Muscle layer of duodenum (tissue), 2 donors: Measurements from ENCODE around the gene ILDR2.

Experiments
- H3K27ac ChIP-seq: one replicate; pipeline ENCODE4 v1.7.0; 2013; ENCODE audit warnings: mild to moderate bottlenecking, low read length
- H3K27me3 ChIP-seq: one replicate; pipeline ENCODE4 v1.7.0; 2013; ENCODE audit warnings: low read depth, mild to moderate bottlenecking, control low read depth, low read length
- H3K36me3 ChIP-seq, 2 donors: one replicate each; pipeline ENCODE4 v1.7.0; 2013; ENCODE audit warnings: low read length in 2 of 2, control low read depth in 1 of 2, mild to moderate bottlenecking in 1 of 2; ENCODE audit not compliant: insufficient read depth in 2 of 2, control insufficient read depth in 1 of 2
- H3K4me1 ChIP-seq, 2 donors: one replicate each; pipeline ENCODE4 v1.7.0; 2013; ENCODE audit warnings: low read length in 2 of 2, mild to moderate bottlenecking in 2 of 2, control low read depth in 1 of 2, moderate library complexity in 1 of 2; ENCODE audit not compliant: insufficient read depth in 2 of 2, control insufficient read depth in 1 of 2
- H3K4me3 ChIP-seq, 2 donors: one replicate each; pipeline ENCODE4 v1.7.0; 2013; ENCODE audit warnings: low read length in 2 of 2, low read depth in 1 of 2, mild to moderate bottlenecking in 1 of 2
- H3K9me3 ChIP-seq, 2 donors: one replicate each; pipeline ENCODE4 v1.7.0; 2013; ENCODE audit warnings: low read length in 2 of 2, control low read depth in 1 of 2, mild to moderate bottlenecking in 1 of 2; ENCODE audit not compliant: control insufficient read depth in 1 of 2
- donor health status: healthy.

ILDR2 gene

GRCh38 chr1:166905136-166905535 is 70.2 kb downstream of the ILDR2 start:
- peaks cover 0 to 7% of the 10 kb centered on the region in 2 donors for H3K4me1 ChIP-seq
- no peak overlapping the region for H3K27ac ChIP-seq
- H3K36me3 ChIP-seq, result no peaks in the 10 kb centered on the region

GRCh38 chr1:166903232-166903631 is 72.1 kb downstream of the ILDR2 start:
- Histone ChIP-seq H3K27me3 (no peaks in the 10 kb centered on the region), H3K4me3 (no peak overlapping the region), H3K27ac (no peak overlapping the region), H3K4me1 (peaks cover 0 to 7% of the 10 kb centered on the region in 2 donors), H3K36me3 (no peaks in the 10 kb centered on the region), H3K9me3 (no peaks in the 10 kb centered on the region)

More at GRCh38 chr1:166905136-166905535, 70.2 kb downstream of the ILDR2 start:
- no peak overlapping the region for H3K4me3 ChIP-seq
- H3K9me3 ChIP-seq, result no peaks in the 10 kb centered on the region
- H3K27me3 ChIP-seq, result no peaks in the 10 kb centered on the region

GRCh38 chr1:166902279-166902678 is 73.1 kb downstream of the ILDR2 start:
- H3K4me1 ChIP-seq, result peaks cover 0 to 7% of the 10 kb centered on the region in 2 donors
- no peak overlapping the region for H3K4me3 ChIP-seq
- H3K27me3 ChIP-seq, result no peaks in the 10 kb centered on the region
- no peak overlapping the region for H3K27ac ChIP-seq
- H3K9me3 ChIP-seq, result peaks cover 0 to 3% of the 10 kb centered on the region in 2 donors
- no peaks in the 10 kb centered on the region for H3K36me3 ChIP-seq

GRCh38 chr1:166900987-166901386 is 74.4 kb downstream of the ILDR2 start:
- H3K4me1 ChIP-seq, result peaks cover 0 to 7% of the 10 kb centered on the region in 2 donors
- no peak overlapping the region for H3K27ac ChIP-seq
- peaks cover 0 to 3% of the 10 kb centered on the region in 2 donors for H3K9me3 ChIP-seq
- no peaks in the 10 kb centered on the region for H3K36me3 ChIP-seq
- no peak overlapping the region for H3K4me3 ChIP-seq
- no peaks in the 10 kb centered on the region for H3K27me3 ChIP-seq

- peaks cover 0 to 3% of the 10 kb centered on the region in 2 donors for H3K9me3 ChIP-seq
- H3K36me3 ChIP-seq, result no peaks in the 10 kb centered on the region
- no peak overlapping the region for H3K4me3 ChIP-seq
- H3K27me3 ChIP-seq, result no peaks in the 10 kb centered on the region
- H3K27ac ChIP-seq, result no peak overlapping the region
- peaks cover 0 to 7% of the 10 kb centered on the region in 2 donors for H3K4me1 ChIP-seq
Observed at GRCh38 chr1:166899769-166900168, 75.6 kb downstream of the ILDR2 start.

GRCh38 chr1:166895766-166896165 is 79.6 kb downstream of the ILDR2 start:
- no peak overlapping the region for H3K4me3 ChIP-seq
- H3K27ac ChIP-seq, result no peak overlapping the region
- no peaks in the 10 kb centered on the region for H3K36me3 ChIP-seq
- peaks cover 0 to under 1% of the 10 kb centered on the region in 2 donors for H3K4me1 ChIP-seq
- peaks cover 0 to 3% of the 10 kb centered on the region in 2 donors for H3K9me3 ChIP-seq
- no peaks in the 10 kb centered on the region for H3K27me3 ChIP-seq

- Histone ChIP-seq H3K4me3 (no peak overlapping the region), H3K36me3 (no peaks in the 10 kb centered on the region), H3K27me3 (peaks cover 3% of the 10 kb centered on the region), H3K9me3 (no peaks in the 10 kb centered on the region), H3K27ac (no peak overlapping the region), H3K4me1 (no peaks in the 10 kb centered on the region)
Observed at GRCh38 chr1:166889776-166890175, 85.6 kb downstream of the ILDR2 start.

GRCh38 chr1:166888373-166889111 is 86.8 kb downstream of the ILDR2 start:
- Histone ChIP-seq H3K9me3 (no peaks in the 10 kb centered on the region), H3K4me1 (peaks cover 0 to 6% of the 10 kb centered on the region in 2 donors), H3K27ac (no peak overlapping the region), H3K27me3 (peaks cover 14% of the 10 kb centered on the region), H3K4me3 (no peak overlapping the region), H3K36me3 (no peaks in the 10 kb centered on the region)

- Histone ChIP-seq H3K4me3 (no peak overlapping the region), H3K27me3 (peaks cover 16% of the 10 kb centered on the region), H3K9me3 (no peaks in the 10 kb centered on the region), H3K36me3 (no peaks in the 10 kb centered on the region), H3K4me1 (peaks cover 0 to 6% of the 10 kb centered on the region in 2 donors), H3K27ac (no peak overlapping the region)
Observed at GRCh38 chr1:166884971-166885370, 90.4 kb downstream of the ILDR2 start.

- H3K4me3 ChIP-seq, result peak overlapping the region in 1 of 2 donors; percentile 20
- H3K9me3 ChIP-seq, result no peaks in the 10 kb centered on the region
- peaks cover 0 to 6% of the 10 kb centered on the region in 2 donors for H3K4me1 ChIP-seq
- H3K36me3 ChIP-seq, result no peaks in the 10 kb centered on the region
- H3K27me3 ChIP-seq, result peaks cover 16% of the 10 kb centered on the region
- no peak overlapping the region for H3K27ac ChIP-seq
Observed at GRCh38 chr1:166884040-166884642, 91.2 kb downstream of the ILDR2 start.

GRCh38 chr1:166882893-166883292 is 92.4 kb downstream of the ILDR2 start:
- Histone ChIP-seq H3K4me1 (peaks cover 0 to 6% of the 10 kb centered on the region in 2 donors), H3K9me3 (no peaks in the 10 kb centered on the region), H3K36me3 (no peaks in the 10 kb centered on the region), H3K27me3 (peaks cover 16% of the 10 kb centered on the region), H3K27ac (no peak overlapping the region), H3K4me3 (no peak overlapping the region)
